NK-92 (cell line): ENCODE measurements around the gene IRGC.
"Not testable (repeated sequence)": the region's sequence is repeated elsewhere in the genome, so short reads cannot be mapped to it uniquely, and the experiment has no call there.

Experiments used
- DNase-seq: peaks from one replicate; lab custom pipeline; 2025; ENCODE audit not compliant: unreplicated experiment; lab: John Stamatoyannopoulos, UW

The IRGC gene

GRCh38 chr19:43715776-43716175 is at the start of gene IRGC:
TSS of gene IRGC (plus strand) at chr19:43716076. CDS start at chr19:43718559, 2,483 bp downstream.
- DNase-seq, result no peak

- no peak for DNase-seq
Observed at GRCh38 chr19:43667126-43667875, 48.6 kb upstream of the IRGC start.

GRCh38 chr19:43667876-43668405 is 47.9 kb upstream of the IRGC start:
- DNase-seq, result no peak

GRCh38 chr19:43668406-43669109 is 47.3 kb upstream of the IRGC start:
- DNase-seq, result peak; percentile 62

- DNase-seq, result no peak
Observed at GRCh38 chr19:43672061-43672679, 43.7 kb upstream of the IRGC start.

GRCh38 chr19:43673637-43674036 is 42.2 kb upstream of the IRGC start:
- DNase-seq, result no peak

GRCh38 chr19:43674183-43674582 is 41.7 kb upstream of the IRGC start:
- no peak for DNase-seq

GRCh38 chr19:43674596-43674995 is 41.3 kb upstream of the IRGC start:
- DNase-seq, result no peak

- no peak for DNase-seq
Observed at GRCh38 chr19:43675269-43675879, 40.5 kb upstream of the IRGC start.

- no peak for DNase-seq
Observed at GRCh38 chr19:43675906-43676305, 40.0 kb upstream of the IRGC start.

GRCh38 chr19:43678512-43679261 is 37.2 kb upstream of the IRGC start:
- DNase-seq, result no peak

- DNase-seq, result no peak
Observed at GRCh38 chr19:43681821-43682220, 34.1 kb upstream of the IRGC start.

- DNase-seq, result not testable (repeated sequence)
Observed at GRCh38 chr19:43682269-43682668, 33.6 kb upstream of the IRGC start.

- DNase-seq, result no peak
Observed at GRCh38 chr19:43682824-43683661, 32.8 kb upstream of the IRGC start.

GRCh38 chr19:43683905-43684304 is 32.0 kb upstream of the IRGC start:
- no peak for DNase-seq

- no peak for DNase-seq
Observed at GRCh38 chr19:43684326-43684725, 31.6 kb upstream of the IRGC start.

- DNase-seq, result no peak
Observed at GRCh38 chr19:43687660-43687997, 28.2 kb upstream of the IRGC start.

GRCh38 chr19:43688059-43688701 is 27.7 kb upstream of the IRGC start:
- no peak for DNase-seq

GRCh38 chr19:43690444-43690843 is 25.4 kb upstream of the IRGC start:
- no peak for DNase-seq
